Astrocyte (in vitro differentiated cells and primary cell): ENCODE results near the gene B2M. TPM values are rescaled to one million over a fixed set of nuclear protein-coding genes. Genes with fewer than 3 reads are reported as not detected.
"Not testable (repeated sequence)": the region's sequence is repeated elsewhere in the genome, so short reads cannot be mapped to it uniquely, and the experiment has no call there.

Experiments
- DNase-seq: peaks from one replicate; pipeline ENCODE4 v3.0.0-alpha.2; 2010; ENCODE audit warnings: low read depth
- FAIRE-seq: peaks from 2 replicates; lab custom pipeline; 2011; peaks lifted over from hg19 to GRCh38; lab: Jason Lieb, UNC
- H2AFZ ChIP-seq: 2 replicates; pipeline ENCODE4 v1.6.0; 2012; ENCODE audit warnings: low read depth, low read length, inconsistent platforms
- H3K27ac ChIP-seq: 2 replicates; pipeline ENCODE4 v1.5.1; 2011; ENCODE audit warnings: low read depth, low read length, inconsistent platforms
- H3K27me3 ChIP-seq: 2 replicates; pipeline ENCODE4 v1.6.0; 2011; ENCODE audit warnings: low read length, inconsistent platforms; ENCODE audit not compliant: insufficient read depth
- H3K36me3 ChIP-seq: 2 replicates; pipeline ENCODE4 v1.5.1; 2011; ENCODE audit warnings: low read length, inconsistent platforms; ENCODE audit not compliant: insufficient read depth
- H3K4me1 ChIP-seq: 2 replicates; pipeline ENCODE4 v1.5.1; 2011; ENCODE audit warnings: low read length, inconsistent platforms; ENCODE audit not compliant: insufficient read depth
- H3K4me2 ChIP-seq: 2 replicates; pipeline ENCODE4 v1.6.0; 2012; ENCODE audit warnings: low read length, inconsistent platforms
- H3K4me3 ChIP-seq: 2 replicates; pipeline ENCODE4 v1.5.1; 2011; ENCODE audit warnings: low read depth, mild to moderate bottlenecking, low read length, inconsistent platforms; ENCODE audit not compliant: insufficient read depth
- H3K79me2 ChIP-seq: 2 replicates; pipeline ENCODE4 v1.6.0; 2012; ENCODE audit warnings: mild to moderate bottlenecking, low read length, inconsistent platforms; ENCODE audit not compliant: insufficient read depth
- H3K9ac ChIP-seq: 2 replicates; pipeline ENCODE4 v1.6.0; 2012; ENCODE audit warnings: mild to moderate bottlenecking, low read length, inconsistent platforms
- H3K9me3 ChIP-seq: 2 replicates; pipeline ENCODE4 v1.5.1; 2012; ENCODE audit warnings: low read depth, mild to moderate bottlenecking, low read length, inconsistent platforms; ENCODE audit not compliant: insufficient read depth
- H4K20me1 ChIP-seq: 2 replicates; pipeline ENCODE4 v1.6.0; 2012; ENCODE audit warnings: low read length, inconsistent platforms; ENCODE audit not compliant: insufficient read depth
- H3K27ac Mint-ChIP-seq: one replicate; pipeline ENCODE4 v1.8.0; 2021; ENCODE audit warnings: mild to moderate bottlenecking, mixed read lengths; ENCODE audit not compliant: unreplicated experiment
- H3K27me3 Mint-ChIP-seq: one replicate; pipeline ENCODE4 v1.8.0; 2021; ENCODE audit warnings: low read depth, mixed read lengths; ENCODE audit not compliant: unreplicated experiment
- H3K36me3 Mint-ChIP-seq: one replicate; pipeline ENCODE4 v1.8.0; 2021; ENCODE audit warnings: low read depth, mixed read lengths; ENCODE audit not compliant: unreplicated experiment
- H3K4me1 Mint-ChIP-seq: one replicate; pipeline ENCODE4 v1.8.0; 2021; ENCODE audit warnings: low read depth, mixed read lengths; ENCODE audit not compliant: unreplicated experiment
- H3K4me3 Mint-ChIP-seq: one replicate; pipeline ENCODE4 v1.8.0; 2021; ENCODE audit warnings: mild to moderate bottlenecking, moderate library complexity, mixed read lengths; ENCODE audit not compliant: unreplicated experiment
- H3K9me3 Mint-ChIP-seq: one replicate; pipeline ENCODE4 v1.8.0; 2021; ENCODE audit warnings: mild to moderate bottlenecking, mixed read lengths; ENCODE audit not compliant: unreplicated experiment
- EZH2 ChIP-seq: IDR thresholded peaks from 2 replicates; pipeline ENCODE4 v1.6.1; 2012; ENCODE audit warnings: mild to moderate bottlenecking, low read length, inconsistent platforms; ENCODE audit not compliant: insufficient read depth
- total RNA-seq: library from RNA; stranded (reverse); gene quantifications from 2 replicates; pipeline ENCODE4 v1.2.1, GENCODE V29; 2021
- TF ChIP-seq, protein P1 (sequence below): IDR thresholded peaks from 2 replicates; pipeline ENCODE4 v1.5.1; 2011; ENCODE audit warnings: low read depth, mild to moderate bottlenecking, inconsistent platforms, low read length, moderate library complexity; ENCODE audit not compliant: insufficient read depth

Gene B2M
- total RNA-seq, 1 donor from 2014 or later: 1,708 TPM

DNA sequence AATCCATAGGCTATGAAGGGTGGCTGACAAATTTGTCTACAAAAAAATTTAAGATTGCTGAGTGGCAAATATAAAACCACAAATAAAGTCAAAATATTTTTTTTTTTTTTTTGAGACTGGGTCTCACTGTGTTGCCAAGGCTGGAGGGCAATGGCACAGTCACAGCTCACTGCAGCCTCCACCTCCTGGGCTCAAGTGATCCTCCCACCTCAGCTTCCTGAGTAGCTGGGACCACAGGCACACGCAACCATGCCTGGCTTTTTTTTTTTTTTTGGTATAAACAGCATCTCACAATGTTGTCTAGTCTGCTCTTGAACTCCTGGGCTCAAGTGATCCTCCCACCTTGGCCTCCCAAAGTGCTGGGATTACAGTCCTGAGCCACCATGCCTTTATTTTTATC, 21.1 kb upstream of the B2M start:
- H3K27me3 Mint-ChIP-seq: not testable (repeated sequence)

DNA sequence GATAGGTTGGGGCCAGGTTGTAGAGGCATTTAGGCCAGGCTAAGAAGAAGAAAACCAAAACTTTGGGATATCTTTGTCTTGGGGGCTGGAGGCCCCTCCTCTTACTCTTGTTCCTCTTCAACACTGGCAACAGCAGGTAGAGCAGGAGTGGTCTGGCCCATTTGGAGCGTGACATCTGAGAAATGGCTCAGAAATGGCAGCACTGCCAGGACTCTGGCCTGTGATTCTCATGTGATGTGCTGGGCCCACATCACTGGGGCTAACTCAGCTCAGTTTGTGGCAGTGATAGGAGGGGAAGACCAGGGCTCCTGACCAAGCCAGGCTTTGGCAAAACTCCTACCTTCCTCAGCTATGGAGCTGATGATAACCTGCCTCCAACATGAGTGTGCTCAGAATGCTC, 18.7 kb upstream of the B2M start:
- peaks cover 21% of the 10 kb centered on the region for H3K27me3 ChIP-seq
- no peaks in the 10 kb centered on the region for H3K79me2 ChIP-seq
- TF ChIP-seq, protein P1, sequence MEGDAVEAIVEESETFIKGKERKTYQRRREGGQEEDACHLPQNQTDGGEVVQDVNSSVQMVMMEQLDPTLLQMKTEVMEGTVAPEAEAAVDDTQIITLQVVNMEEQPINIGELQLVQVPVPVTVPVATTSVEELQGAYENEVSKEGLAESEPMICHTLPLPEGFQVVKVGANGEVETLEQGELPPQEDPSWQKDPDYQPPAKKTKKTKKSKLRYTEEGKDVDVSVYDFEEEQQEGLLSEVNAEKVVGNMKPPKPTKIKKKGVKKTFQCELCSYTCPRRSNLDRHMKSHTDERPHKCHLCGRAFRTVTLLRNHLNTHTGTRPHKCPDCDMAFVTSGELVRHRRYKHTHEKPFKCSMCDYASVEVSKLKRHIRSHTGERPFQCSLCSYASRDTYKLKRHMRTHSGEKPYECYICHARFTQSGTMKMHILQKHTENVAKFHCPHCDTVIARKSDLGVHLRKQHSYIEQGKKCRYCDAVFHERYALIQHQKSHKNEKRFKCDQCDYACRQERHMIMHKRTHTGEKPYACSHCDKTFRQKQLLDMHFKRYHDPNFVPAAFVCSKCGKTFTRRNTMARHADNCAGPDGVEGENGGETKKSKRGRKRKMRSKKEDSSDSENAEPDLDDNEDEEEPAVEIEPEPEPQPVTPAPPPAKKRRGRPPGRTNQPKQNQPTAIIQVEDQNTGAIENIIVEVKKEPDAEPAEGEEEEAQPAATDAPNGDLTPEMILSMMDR: no peak
- TF ChIP-seq EZH2: no peak
- Mint-ChIP-seq H3K9me3 (peaks cover 2% of the 10 kb centered on the region), H3K36me3 (no peaks in the 10 kb centered on the region), H3K4me1 (no peaks in the 10 kb centered on the region), H3K27ac (no peak overlapping the region), H3K4me3 (no peak overlapping the region), H3K27me3 (peaks cover 1% of the 10 kb centered on the region)
- no peaks in the 10 kb centered on the region for H3K9me3 ChIP-seq
- no peak overlapping the region for H3K9ac ChIP-seq
- H3K4me2 ChIP-seq: no peak overlapping the region
- no peak overlapping the region for H3K4me3 ChIP-seq
- FAIRE-seq: no peak
- H2AFZ ChIP-seq: no peak overlapping the region
- no peaks in the 10 kb centered on the region for H4K20me1 ChIP-seq
- no peaks in the 10 kb centered on the region for H3K36me3 ChIP-seq
- no peak overlapping the region for H3K27ac ChIP-seq
- DNase-seq: no peak
- H3K4me1 ChIP-seq: no peaks in the 10 kb centered on the region

More for the DNA sequence above, 21.1 kb upstream of the B2M start:
- H3K36me3 ChIP-seq, H2AFZ ChIP-seq, H3K4me2 ChIP-seq, H4K20me1 ChIP-seq, H3K36me3 Mint-ChIP-seq, FAIRE-seq, H3K9ac ChIP-seq, H3K27ac ChIP-seq, DNase-seq, H3K27me3 ChIP-seq, H3K4me1 Mint-ChIP-seq, H3K9me3 Mint-ChIP-seq, H3K4me3 Mint-ChIP-seq, H3K79me2 ChIP-seq, H3K4me3 ChIP-seq, H3K9me3 ChIP-seq, H3K4me1 ChIP-seq, H3K27ac Mint-ChIP-seq: not testable (repeated sequence)

DNA sequence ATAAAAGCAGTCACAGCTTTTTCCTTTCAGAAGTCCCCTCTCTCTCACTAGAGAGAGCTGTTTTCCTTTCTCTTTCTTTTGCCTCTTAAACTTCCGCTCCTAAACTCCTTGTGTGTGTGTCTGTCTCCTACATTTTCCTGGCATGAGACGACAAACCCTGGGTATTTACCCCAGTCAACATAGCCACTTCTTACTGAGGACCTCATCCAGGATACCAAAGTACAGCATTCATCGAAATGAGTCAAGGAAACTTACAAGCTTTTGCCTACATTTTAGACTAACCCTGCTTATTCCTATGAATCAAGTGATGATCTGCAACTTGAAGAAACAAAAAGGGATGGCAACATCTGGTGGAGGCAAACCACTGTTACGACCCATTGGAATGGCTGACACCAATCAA, 16.9 kb upstream of the B2M start:
- H3K27me3 Mint-ChIP-seq: no peaks in the 10 kb centered on the region
- FAIRE-seq (no peak), DNase-seq (no peak)
- H3K36me3 Mint-ChIP-seq: no peaks in the 10 kb centered on the region
- Histone ChIP-seq H2AFZ (no peak overlapping the region), H3K4me2 (no peak overlapping the region), H3K9me3 (no peaks in the 10 kb centered on the region), H3K27ac (no peak overlapping the region), H3K79me2 (no peaks in the 10 kb centered on the region), H3K4me3 (no peak overlapping the region), H3K27me3 (peaks cover 26% of the 10 kb centered on the region), H3K9ac (no peak overlapping the region), H3K4me1 (no peaks in the 10 kb centered on the region), H4K20me1 (no peaks in the 10 kb centered on the region), H3K36me3 (no peaks in the 10 kb centered on the region)
- no peak for TF ChIP-seq EZH2
- TF ChIP-seq, protein P1: no peak
- no peak overlapping the region for H3K4me3 Mint-ChIP-seq
- no peaks in the 10 kb centered on the region for H3K9me3 Mint-ChIP-seq
- H3K4me1 Mint-ChIP-seq: no peaks in the 10 kb centered on the region
- H3K27ac Mint-ChIP-seq: no peak overlapping the region
